CD8-positive, alpha-beta memory T cell (primary cell): Measurements from ENCODE around the gene TMEM87A. TPM values are rescaled to one million over a fixed set of nuclear protein-coding genes. Genes with fewer than 3 reads are reported as not detected.

ENCODE experiments used
- CTCF ChIA-PET: fragments of 350-600 bp; sonication (Branson Sonifier 250); formaldehyde crosslinking; loops from one replicate; lab custom pipeline; 2021; ENCODE audit warnings: antibody characterized with exemption; lab: Charles Lee
- POLR2A ChIA-PET: fragments of 350-600 bp; sonication (Branson Sonifier 250); formaldehyde crosslinking; loops from one replicate; lab custom pipeline; 2021; ENCODE audit warnings: antibody characterized with exemption; lab: Charles Lee
- DNase-seq, 5 donors: peaks; one replicate each; pipeline versions ENCODE4 v3.0.0 to v3.0.0-alpha.2; 2020 to 2022; ENCODE audit warnings: mixed read lengths in 1 of 5
- H3K27ac ChIP-seq: one replicate; pipeline ENCODE4 v1.7.0; 2013; ENCODE audit warnings: low read depth, mild to moderate bottlenecking, low read length, moderate library complexity
- H3K27me3 ChIP-seq: 2 replicates; pipeline ENCODE4 v1.7.0; 2013; ENCODE audit warnings: low read length, mild to moderate bottlenecking; ENCODE audit not compliant: insufficient read depth, poor library complexity, severe bottlenecking
- H3K36me3 ChIP-seq: 2 replicates; pipeline ENCODE4 v1.7.0; 2013; ENCODE audit warnings: mild to moderate bottlenecking, low read length, moderate library complexity; ENCODE audit not compliant: insufficient read depth
- H3K4me1 ChIP-seq: 2 replicates; pipeline ENCODE4 v1.7.0; 2013; ENCODE audit warnings: mild to moderate bottlenecking, low read length, moderate library complexity; ENCODE audit not compliant: insufficient read depth
- H3K4me3 ChIP-seq: 2 replicates; pipeline ENCODE4 v1.7.0; 2013; ENCODE audit warnings: mild to moderate bottlenecking, low read length
- H3K9me3 ChIP-seq: 2 replicates; pipeline ENCODE4 v1.7.0; 2013; ENCODE audit warnings: mild to moderate bottlenecking, low read length
- H3K27ac Mint-ChIP-seq, 8 donors: one replicate each; pipeline ENCODE4 v1.8.0; 2020 to 2021; ENCODE audit warnings: mixed read lengths in 8 of 8, mild to moderate bottlenecking in 6 of 8, inconsistent platforms in 3 of 8, moderate library complexity in 3 of 8
- H3K27me3 Mint-ChIP-seq, 2 donors: one replicate each; pipeline ENCODE4 v1.8.0; 2020 to 2021; ENCODE audit warnings: mixed read lengths in 2 of 2, mild to moderate bottlenecking in 1 of 2, moderate library complexity in 1 of 2
- H3K36me3 Mint-ChIP-seq, 3 donors: one replicate each; pipeline ENCODE4 v1.8.0; 2020 to 2021; ENCODE audit warnings: mixed read lengths in 3 of 3, inconsistent platforms in 1 of 3, mild to moderate bottlenecking in 1 of 3
- H3K4me1 Mint-ChIP-seq, 3 donors: one replicate each; pipeline ENCODE4 v1.8.0; 2020 to 2021; ENCODE audit warnings: mixed read lengths in 3 of 3, inconsistent platforms in 1 of 3, mild to moderate bottlenecking in 1 of 3
- H3K4me3 Mint-ChIP-seq, 7 donors: one replicate each; pipeline ENCODE4 v1.8.0; 2020 to 2021; ENCODE audit warnings: mixed read lengths in 7 of 7, mild to moderate bottlenecking in 6 of 7, moderate library complexity in 4 of 7, inconsistent platforms in 2 of 7
- H3K9me3 Mint-ChIP-seq, 5 donors: one replicate each; pipeline ENCODE4 v1.8.0; 2020 to 2022; ENCODE audit warnings: mixed read lengths in 5 of 5, mild to moderate bottlenecking in 3 of 5, moderate library complexity in 2 of 5, inconsistent platforms in 1 of 5
- polyA plus RNA-seq: library from polyadenylated mRNA; unstranded; fragments of 300-500 nt; fragmentation: Illumina TruSeq; gene quantifications from one replicate; pipeline ENCODE4 v1.2.3, GENCODE V29; 2021
- total RNA-seq, 2 experiments: library from RNA; stranded (reverse); gene quantifications; one replicate each; pipeline ENCODE4 v1.2.3, GENCODE V29; 2021

The TMEM87A gene
- total and polyA plus RNA-seq, 3 experiments from 2014 or later: 44.6 to 66.3 (median 47.2) TPM

DNA sequence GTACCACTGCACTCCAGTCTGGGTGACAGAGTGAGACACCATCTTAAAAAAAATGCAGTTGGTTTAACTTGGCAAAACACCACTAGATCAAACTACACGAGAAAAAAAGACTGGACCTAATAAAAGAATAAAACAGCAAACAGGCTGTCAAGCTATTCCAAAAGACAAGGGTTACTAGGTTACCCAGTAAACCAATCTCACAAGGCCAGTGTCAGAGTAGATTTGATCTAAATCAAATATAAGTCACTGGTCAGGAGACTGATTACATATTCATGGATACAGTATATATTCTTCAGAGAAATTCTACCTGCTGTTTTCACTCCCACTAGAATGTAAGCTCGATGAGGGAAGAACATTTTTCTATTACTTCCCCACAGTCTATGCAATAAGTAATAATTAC, 2.7 kb downstream of the TMEM87A start:
- Histone ChIP-seq H3K4me1 (peaks cover 34% of the 10 kb centered on the region), H3K27me3 (no peaks in the 10 kb centered on the region), H3K36me3 (peaks cover 12% of the 10 kb centered on the region), H3K4me3 (no peak overlapping the region), H3K27ac (no peak overlapping the region), H3K9me3 (no peaks in the 10 kb centered on the region)
- ChIA-PET POLR2A (no interaction called here), CTCF (interaction anchor here (1.0 kb wide), 1 partner anchor 17 kb away, joined by 3 read pairs; no protein-coding TSS in a partner anchor)
- H3K9me3 Mint-ChIP-seq: no peaks in the 10 kb centered on the region
- peak overlapping the region in 2 of 8 donors; percentile 22 to 55 for H3K27ac Mint-ChIP-seq
- peaks cover 0 to 59% (median 9%) of the 10 kb centered on the region in 3 donors for H3K36me3 Mint-ChIP-seq
- H3K27me3 Mint-ChIP-seq: no peaks in the 10 kb centered on the region
- peaks cover 48 to 75% (median 60%) of the 10 kb centered on the region in 3 donors for H3K4me1 Mint-ChIP-seq
- peak overlapping the region in 2 of 7 donors; percentile 19 to 24 for H3K4me3 Mint-ChIP-seq
- no peak for DNase-seq

DNA sequence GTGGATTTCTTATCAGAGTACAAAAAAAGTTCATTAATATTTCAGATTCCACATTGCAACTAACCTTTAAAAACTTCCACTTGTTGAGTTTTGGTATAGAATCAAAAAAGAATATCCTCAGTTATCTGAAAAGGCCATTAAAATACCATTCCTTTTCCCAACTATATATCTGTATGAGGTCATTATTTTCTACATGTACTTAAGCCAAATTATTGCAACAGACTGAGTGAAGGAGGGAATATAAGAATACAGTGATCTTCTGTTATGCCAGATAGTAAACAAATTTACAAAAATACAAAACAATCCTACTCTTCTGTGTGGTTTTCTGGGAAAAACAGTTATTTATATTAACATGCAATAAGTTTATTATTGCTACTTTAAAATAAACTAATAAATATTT, 5.9 kb downstream of the TMEM87A start:
- Mint-ChIP-seq H3K36me3 (peaks cover 4 to 69% (median 28%) of the 10 kb centered on the region in 3 donors), H3K9me3 (no peaks in the 10 kb centered on the region), H3K27me3 (peaks cover 0 to 1% of the 10 kb centered on the region in 2 donors), H3K4me3 (no peak overlapping the region), H3K27ac (no peak overlapping the region), H3K4me1 (peaks cover 32 to 58% (median 47%) of the 10 kb centered on the region in 3 donors)
- no peaks in the 10 kb centered on the region for H3K9me3 ChIP-seq
- ChIA-PET POLR2A (interaction anchor here (0.6 kb wide), 1 partner anchor 1875 kb away, joined by 4 read pairs; no protein-coding TSS in a partner anchor), CTCF (no interaction called here)
- H3K27ac ChIP-seq: no peak overlapping the region
- H3K4me3 ChIP-seq: no peak overlapping the region
- no peak for DNase-seq
- H3K27me3 ChIP-seq: no peaks in the 10 kb centered on the region
- H3K36me3 ChIP-seq: peaks cover 33% of the 10 kb centered on the region
- H3K4me1 ChIP-seq: peaks cover 18% of the 10 kb centered on the region

DNA sequence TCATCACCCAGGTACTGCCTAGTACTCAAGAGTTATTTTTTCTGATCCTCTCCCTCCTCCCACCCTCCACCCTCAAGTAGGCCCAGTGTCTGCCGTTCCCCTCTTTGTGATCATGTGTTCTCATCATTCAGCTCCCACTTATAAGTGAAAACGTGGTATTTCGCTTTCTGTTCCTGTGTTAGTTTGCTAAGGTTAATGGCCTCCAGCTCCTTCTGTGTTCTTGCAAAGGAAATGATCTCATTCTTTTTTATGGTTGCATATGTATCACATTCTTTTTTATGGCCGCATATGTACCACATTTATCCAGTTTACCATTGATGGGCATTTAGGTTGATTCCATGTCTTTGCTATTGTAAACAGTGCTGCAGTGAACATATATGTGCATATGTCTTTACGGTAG, 8.4 kb downstream of the TMEM87A start:
- CTCF ChIA-PET: no interaction called here
- no peaks in the 10 kb centered on the region for H3K27me3 ChIP-seq
- Mint-ChIP-seq H3K4me1 (peaks cover 16 to 36% (median 26%) of the 10 kb centered on the region in 3 donors), H3K4me3 (no peak overlapping the region), H3K27ac (peak overlapping the region in 1 of 8 donors; percentile 33), H3K9me3 (no peaks in the 10 kb centered on the region), H3K36me3 (peaks cover 8 to 80% (median 33%) of the 10 kb centered on the region in 3 donors), H3K27me3 (peaks cover 0 to 1% of the 10 kb centered on the region in 2 donors)
- H3K27ac ChIP-seq: no peak overlapping the region
- DNase-seq: no peak
- H3K9me3 ChIP-seq: no peaks in the 10 kb centered on the region
- no peak overlapping the region for H3K4me3 ChIP-seq
- peaks cover 3% of the 10 kb centered on the region for H3K4me1 ChIP-seq
- POLR2A ChIA-PET: interaction anchor here (0.6 kb wide), 1 partner anchor 10 kb away, joined by 3 read pairs; no protein-coding TSS in a partner anchor
- peaks cover 39% of the 10 kb centered on the region for H3K36me3 ChIP-seq

DNA sequence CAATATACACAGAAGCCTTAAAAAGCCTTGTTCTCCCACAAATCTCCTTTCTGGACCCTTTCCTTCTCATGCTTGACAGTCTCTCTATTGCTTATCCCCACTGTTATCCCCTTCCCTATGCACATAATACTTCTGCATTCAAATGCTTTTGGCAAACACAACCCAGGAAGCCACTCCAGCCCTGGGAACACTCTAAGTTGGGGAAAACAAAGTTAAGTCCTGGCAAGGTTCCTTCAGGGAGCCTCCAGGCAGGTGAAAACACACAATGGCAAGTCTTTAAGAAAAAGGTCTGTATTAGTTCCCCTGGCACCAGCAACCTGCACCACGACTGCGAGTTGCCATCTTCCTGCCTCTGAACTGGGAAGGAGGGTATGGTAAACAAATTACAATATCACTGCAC, 19.9 kb downstream of the TMEM87A start:
- Histone ChIP-seq H3K27me3 (no peaks in the 10 kb centered on the region), H3K4me3 (no peak overlapping the region), H3K4me1 (no peaks in the 10 kb centered on the region), H3K9me3 (no peaks in the 10 kb centered on the region), H3K36me3 (peaks cover 17% of the 10 kb centered on the region), H3K27ac (no peak overlapping the region)
- H3K36me3 Mint-ChIP-seq: peaks cover 21 to 57% (median 30%) of the 10 kb centered on the region in 3 donors
- H3K9me3 Mint-ChIP-seq: peaks cover 0 to 4% (median 0%) of the 10 kb centered on the region in 5 donors
- H3K27me3 Mint-ChIP-seq: no peaks in the 10 kb centered on the region
- ChIA-PET CTCF (interaction anchor here (1.0 kb wide), 1 partner anchor 17 kb away, joined by 3 read pairs; no protein-coding TSS in a partner anchor), POLR2A (interaction anchor here (0.5 kb wide), 1 partner anchor 793 kb away, joined by 3 read pairs; no protein-coding TSS in a partner anchor)
- H3K4me3 Mint-ChIP-seq: no peak overlapping the region
- DNase-seq: no peak
- H3K27ac Mint-ChIP-seq: peak overlapping the region in 3 of 8 donors; percentile 47 to 55 (median 48)
- peaks cover 4 to 24% (median 13%) of the 10 kb centered on the region in 3 donors for H3K4me1 Mint-ChIP-seq

DNA sequence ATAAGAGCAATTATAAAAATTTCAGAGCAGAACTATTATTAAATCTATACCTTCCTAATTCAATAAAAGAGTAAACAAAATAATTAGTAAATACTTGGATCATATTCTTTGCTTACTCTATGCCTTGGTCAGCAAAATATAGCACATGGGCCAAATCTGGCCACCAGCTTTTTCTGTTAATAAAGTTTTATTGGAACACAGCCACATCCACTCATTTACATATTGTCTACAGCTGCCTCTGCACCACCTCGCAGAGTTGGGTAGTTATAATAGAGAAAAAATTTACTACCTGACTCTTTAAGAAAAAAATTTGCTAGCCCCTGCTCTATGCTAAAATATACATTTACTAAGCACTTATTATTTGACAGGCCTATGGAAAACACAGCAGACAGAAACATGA, 32.4 kb downstream of the TMEM87A start:
- Mint-ChIP-seq H3K4me3 (peak overlapping the region in 1 of 7 donors; percentile 30), H3K4me1 (peaks cover 6 to 24% (median 14%) of the 10 kb centered on the region in 3 donors), H3K9me3 (no peaks in the 10 kb centered on the region), H3K36me3 (peaks cover 4 to 62% (median 27%) of the 10 kb centered on the region in 3 donors), H3K27me3 (no peaks in the 10 kb centered on the region), H3K27ac (peak overlapping the region in 3 of 8 donors; percentile 35 to 40 (median 36))
- Histone ChIP-seq H3K36me3 (peaks cover 21% of the 10 kb centered on the region), H3K4me3 (no peak overlapping the region), H3K4me1 (no peaks in the 10 kb centered on the region), H3K27ac (no peak overlapping the region), H3K9me3 (no peaks in the 10 kb centered on the region), H3K27me3 (no peaks in the 10 kb centered on the region)
- CTCF ChIA-PET: interaction anchor here (1.2 kb wide), 1 partner anchor 32 kb away, joined by 3 read pairs; the partner anchor contains the start of genes GANC and TMEM87A
- POLR2A ChIA-PET: no interaction called here
- no peak for DNase-seq

DNA sequence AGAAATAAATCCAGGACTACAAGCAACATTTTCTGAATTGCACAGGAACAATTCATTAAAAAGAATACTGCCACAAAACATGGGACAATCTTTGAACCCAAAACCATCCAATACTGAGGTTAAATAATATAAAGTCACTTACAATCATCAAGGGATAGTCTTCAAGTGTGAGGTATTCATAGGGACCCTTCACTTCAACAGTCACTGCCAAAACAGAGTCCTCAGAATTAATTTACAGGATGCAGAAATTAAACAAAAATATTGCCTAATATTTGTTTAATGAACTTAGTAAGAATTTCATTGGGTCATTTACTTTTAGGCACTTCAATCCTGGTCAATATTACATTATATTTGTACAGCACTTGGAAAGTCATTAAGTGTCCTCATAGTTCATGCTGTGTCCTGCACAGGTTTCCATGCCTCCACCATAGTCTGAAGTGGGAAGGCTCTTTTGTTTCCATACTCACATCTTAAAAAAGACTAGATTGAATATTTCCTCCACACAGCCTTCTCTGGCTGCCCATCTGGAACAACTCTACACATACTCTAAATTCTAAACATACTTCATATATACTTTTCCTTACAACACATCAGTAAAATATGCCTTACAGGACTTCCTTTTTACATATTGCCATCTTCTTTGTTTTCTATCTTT, 33.6 kb downstream of the TMEM87A start:
- no peaks in the 10 kb centered on the region for H3K27me3 Mint-ChIP-seq
- H3K9me3 Mint-ChIP-seq: no peaks in the 10 kb centered on the region
- peaks cover 4 to 19% (median 12%) of the 10 kb centered on the region in 3 donors for H3K4me1 Mint-ChIP-seq
- no peak for DNase-seq
- CTCF ChIA-PET: no interaction called here
- POLR2A ChIA-PET: no interaction called here
- H3K27ac ChIP-seq: no peak overlapping the region
- H3K27ac Mint-ChIP-seq: peak overlapping the region in 2 of 8 donors; percentile 25 to 30
- no peaks in the 10 kb centered on the region for H3K9me3 ChIP-seq
- no peak overlapping the region for H3K4me3 Mint-ChIP-seq
- peaks cover 4 to 70% (median 34%) of the 10 kb centered on the region in 3 donors for H3K36me3 Mint-ChIP-seq
- H3K4me3 ChIP-seq: no peak overlapping the region
- no peaks in the 10 kb centered on the region for H3K27me3 ChIP-seq
- no peaks in the 10 kb centered on the region for H3K4me1 ChIP-seq
- H3K36me3 ChIP-seq: peaks cover 27% of the 10 kb centered on the region

DNA sequence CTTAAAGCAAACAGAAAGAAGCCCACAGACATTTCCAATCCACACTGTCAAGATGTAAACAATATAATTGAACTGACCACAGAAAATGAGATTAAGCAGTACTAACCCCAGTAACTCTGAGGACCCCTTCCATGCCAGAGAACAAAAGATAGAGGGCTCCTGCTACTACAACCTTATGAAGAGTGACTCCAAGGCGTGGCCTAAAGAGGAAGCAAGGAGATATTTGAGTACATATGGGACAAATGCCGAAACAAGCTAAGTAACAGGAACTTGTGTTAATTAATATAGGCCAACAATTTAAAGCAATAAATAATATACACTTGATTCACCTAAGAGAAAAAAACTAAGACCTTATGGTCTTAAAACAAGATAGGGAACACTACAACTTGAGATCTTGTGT, 40.1 kb downstream of the TMEM87A start:
- Histone ChIP-seq H3K4me1 (no peaks in the 10 kb centered on the region), H3K27me3 (no peaks in the 10 kb centered on the region), H3K9me3 (no peaks in the 10 kb centered on the region), H3K27ac (no peak overlapping the region), H3K36me3 (peaks cover 40% of the 10 kb centered on the region), H3K4me3 (no peak overlapping the region)
- ChIA-PET POLR2A (no interaction called here), CTCF (no interaction called here)
- Mint-ChIP-seq H3K27me3 (no peaks in the 10 kb centered on the region), H3K9me3 (no peaks in the 10 kb centered on the region), H3K4me3 (no peak overlapping the region), H3K4me1 (peaks cover 0 to 9% (median 1%) of the 10 kb centered on the region in 3 donors), H3K36me3 (peaks cover 4 to 92% (median 29%) of the 10 kb centered on the region in 3 donors), H3K27ac (peak overlapping the region in 1 of 8 donors; percentile 26)
- no peak for DNase-seq

DNA sequence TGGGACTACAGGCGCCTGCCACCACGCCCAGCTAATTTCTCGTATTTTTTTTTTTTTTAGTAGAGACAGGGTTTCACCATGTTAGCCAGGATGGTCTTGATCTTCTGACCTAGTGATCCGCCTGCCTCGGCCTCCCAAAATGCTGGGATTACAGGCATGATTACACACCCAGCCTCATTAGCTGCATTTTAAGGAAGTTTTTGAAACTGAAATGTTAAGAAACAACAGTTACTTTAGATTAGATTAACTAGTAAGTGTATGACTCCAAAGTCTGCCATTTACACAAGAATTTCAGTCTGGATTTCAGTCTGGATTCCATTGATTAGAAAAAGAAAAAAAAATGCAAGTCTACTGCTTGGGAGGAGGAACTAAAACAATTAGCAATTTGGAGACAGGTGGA, 40.6 kb downstream of the TMEM87A start:
- H3K9me3 ChIP-seq: no peaks in the 10 kb centered on the region
- Mint-ChIP-seq H3K4me3 (no peak overlapping the region), H3K27me3 (no peaks in the 10 kb centered on the region), H3K27ac (no peak overlapping the region), H3K4me1 (peaks cover 0 to 9% (median 1%) of the 10 kb centered on the region in 3 donors), H3K9me3 (no peaks in the 10 kb centered on the region), H3K36me3 (peaks cover 0 to 92% (median 30%) of the 10 kb centered on the region in 3 donors)
- ChIA-PET POLR2A (no interaction called here), CTCF (no interaction called here)
- H3K4me3 ChIP-seq: no peak overlapping the region
- peaks cover 36% of the 10 kb centered on the region for H3K36me3 ChIP-seq
- no peaks in the 10 kb centered on the region for H3K27me3 ChIP-seq
- no peak for DNase-seq
- H3K27ac ChIP-seq: no peak overlapping the region
- H3K4me1 ChIP-seq: no peaks in the 10 kb centered on the region
